Activated CD4-positive, alpha-beta T cell treated with anti-CD3 and anti-CD28 coated beads for 36 hours (primary cell): Measurements from ENCODE around the gene FHL5. TPM values are rescaled to one million over a fixed set of nuclear protein-coding genes. Genes with fewer than 3 reads are reported as not detected.

Source experiments
- ATAC-seq: fragments of 200-7000 bp; cut with Tn5 transposase; one replicate; pipeline ENCODE4 v1.10.0; 2021; ENCODE audit warnings: mild to moderate bottlenecking, moderate library complexity
- CTCF ChIA-PET: fragments of 350-600 bp; sonication (Branson Sonifier 250); formaldehyde crosslinking; loops from one replicate; lab custom pipeline; 2021; ENCODE audit warnings: antibody characterized with exemption; lab: Charles Lee
- POLR2A ChIA-PET: fragments of 350-600 bp; sonication (Branson Sonifier 250); formaldehyde crosslinking; loops from one replicate; lab custom pipeline; 2021; ENCODE audit warnings: antibody characterized with exemption, inconsistent platforms; lab: Charles Lee
- DNase-seq: peaks from one replicate; pipeline ENCODE4 v3.0.0-alpha.2; 2020
- H3K27ac Mint-ChIP-seq: one replicate; pipeline ENCODE4 v1.8.0; 2021; ENCODE audit warnings: mixed read lengths
- H3K27me3 Mint-ChIP-seq: one replicate; pipeline ENCODE4 v1.8.0; 2021; ENCODE audit warnings: mixed read lengths
- H3K36me3 Mint-ChIP-seq: one replicate; pipeline ENCODE4 v1.8.0; 2021; ENCODE audit warnings: low read depth, mixed read lengths
- H3K4me1 Mint-ChIP-seq: one replicate; pipeline ENCODE4 v1.8.0; 2021; ENCODE audit warnings: mixed read lengths
- H3K4me3 Mint-ChIP-seq: one replicate; pipeline ENCODE4 v1.8.0; 2021; ENCODE audit warnings: mild to moderate bottlenecking, moderate library complexity, mixed read lengths
- H3K9me3 Mint-ChIP-seq: one replicate; pipeline ENCODE4 v1.8.0; 2021; ENCODE audit warnings: low read depth, mixed read lengths
- intact Hi-C, 2 experiments: fragments of 100-400 bp; cut with DNase I in 1 of 2; cut with micrococcal nuclease in 1 of 2; formaldehyde crosslinking; loops; one replicate each; pipeline versions ENCODE4 v1.14.2 to v1.15.1; 2022 to 2024; cut with DNase I, micrococcal nuclease
- total RNA-seq, 2 experiments: library from RNA; stranded (reverse); gene quantifications; one replicate each; pipeline ENCODE4 v1.2.3, GENCODE V29; 2021

The FHL5 gene
- total RNA-seq, 2 experiments from 2014 or later = not detected

DNA sequence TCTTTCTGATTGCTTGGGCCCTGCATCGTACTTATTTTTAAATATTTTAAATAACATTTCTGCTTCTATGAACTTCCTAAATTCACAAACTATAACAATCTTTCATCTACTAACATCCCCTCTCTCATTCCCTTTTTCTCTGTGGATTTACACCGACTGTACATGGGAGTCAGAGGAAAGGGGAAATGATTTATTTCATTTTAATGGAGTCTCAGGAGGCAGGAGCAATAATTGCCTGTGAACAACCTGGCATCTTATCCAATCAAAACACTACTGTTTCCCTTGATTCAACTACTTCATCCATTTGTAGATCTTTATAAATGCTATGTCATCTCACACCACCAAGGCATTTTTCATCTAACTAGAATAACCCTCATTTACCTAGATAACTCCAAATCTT lies 89.6 kb downstream of the FHL5 start:
- no peak overlapping the region for H3K27ac Mint-ChIP-seq
- ChIA-PET POLR2A (no interaction called here), CTCF (no interaction called here)
- H3K9me3 Mint-ChIP-seq = no peaks in the 10 kb centered on the region
- DNase-seq (no peak), ATAC-seq (no peak)
- intact Hi-C loops = no loop called here
- no peak overlapping the region for H3K4me3 Mint-ChIP-seq
- peaks cover 15% of the 10 kb centered on the region for H3K27me3 Mint-ChIP-seq
- H3K36me3 Mint-ChIP-seq = no peaks in the 10 kb centered on the region
- no peaks in the 10 kb centered on the region for H3K4me1 Mint-ChIP-seq

DNA sequence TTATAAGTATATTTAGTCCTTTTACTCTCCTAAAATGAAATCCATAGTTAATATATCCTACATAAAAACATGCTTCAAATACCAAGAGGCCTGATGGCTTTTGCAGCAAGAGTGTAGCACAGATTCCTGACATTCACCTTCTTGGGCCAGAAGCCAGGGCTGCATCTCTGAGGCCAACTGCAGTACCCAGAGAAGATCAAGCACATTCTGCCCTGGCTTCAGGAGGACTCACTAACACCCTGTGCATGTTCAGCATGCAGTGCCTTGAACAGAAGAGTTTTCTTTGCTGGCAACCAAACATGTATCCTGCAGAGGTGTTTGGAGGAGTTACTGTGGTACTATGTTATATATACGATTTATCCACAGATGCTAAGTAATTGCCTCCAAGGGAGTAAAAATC lies 90.3 kb downstream of the FHL5 start:
- POLR2A ChIA-PET = no interaction called here

DNA sequence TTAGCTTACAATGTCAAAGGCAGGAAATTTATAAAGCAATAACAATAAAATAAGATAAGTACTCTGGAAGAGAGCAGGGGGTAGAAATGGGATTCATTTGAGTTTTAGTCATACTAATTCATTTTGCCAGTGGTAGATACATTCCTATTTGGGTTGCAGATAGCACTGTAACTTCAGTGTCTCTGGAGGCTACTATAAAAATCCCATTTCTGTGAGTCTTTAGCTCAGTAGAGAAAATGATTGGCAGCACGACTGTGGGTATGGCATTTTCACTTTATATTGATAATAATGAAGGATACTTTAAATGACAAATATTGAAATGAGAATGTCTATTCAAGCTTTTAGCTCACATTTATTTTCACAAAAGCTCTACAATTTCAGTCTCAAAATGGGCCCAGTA lies 93.6 kb downstream of the FHL5 start:
- no peaks in the 10 kb centered on the region for H3K9me3 Mint-ChIP-seq
- CTCF ChIA-PET = no interaction called here

More for the DNA sequence above, 90.3 kb downstream of the FHL5 start:
- H3K9me3 Mint-ChIP-seq = no peaks in the 10 kb centered on the region
- DNase-seq = no peak
- H3K36me3 Mint-ChIP-seq = no peaks in the 10 kb centered on the region
- intact Hi-C loops = no loop called here
- no peak overlapping the region for H3K27ac Mint-ChIP-seq
- no peak for ATAC-seq
- peaks cover 15% of the 10 kb centered on the region for H3K27me3 Mint-ChIP-seq
- no peaks in the 10 kb centered on the region for H3K4me1 Mint-ChIP-seq
- CTCF ChIA-PET = no interaction called here
- no peak overlapping the region for H3K4me3 Mint-ChIP-seq

DNA sequence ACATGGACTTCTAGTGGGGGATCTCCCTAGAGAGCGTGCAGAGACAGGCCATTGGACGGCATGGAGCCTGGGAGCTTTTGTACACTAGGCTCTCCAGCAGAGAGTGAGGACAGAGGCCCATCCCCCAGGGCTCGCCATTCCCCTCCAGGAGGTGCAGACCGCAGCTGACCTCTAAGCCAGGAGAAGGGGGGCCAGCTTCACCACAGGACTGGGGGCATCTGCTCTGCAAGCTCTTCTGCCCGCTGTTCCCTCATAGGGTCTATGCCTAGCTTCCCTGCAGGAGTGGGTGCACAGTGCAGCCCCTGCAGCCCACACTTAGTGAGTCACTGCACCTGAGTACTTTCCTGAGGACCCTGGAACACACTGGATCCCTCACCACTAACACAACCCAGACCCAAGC lies 94.4 kb downstream of the FHL5 start:
- H3K27ac Mint-ChIP-seq = no peak overlapping the region
- intact Hi-C loops = no loop called here
- no peak for ATAC-seq
- ChIA-PET POLR2A (no interaction called here), CTCF (no interaction called here)
- no peak overlapping the region for H3K4me3 Mint-ChIP-seq
- no peak for DNase-seq
- H3K4me1 Mint-ChIP-seq = no peaks in the 10 kb centered on the region
- H3K36me3 Mint-ChIP-seq = no peaks in the 10 kb centered on the region
- peaks cover 8% of the 10 kb centered on the region for H3K27me3 Mint-ChIP-seq
- H3K9me3 Mint-ChIP-seq = no peaks in the 10 kb centered on the region

More for the DNA sequence above, 93.6 kb downstream of the FHL5 start:
- intact Hi-C loops = no loop called here
- Mint-ChIP-seq H3K4me1 (no peaks in the 10 kb centered on the region), H3K4me3 (no peak overlapping the region), H3K27me3 (peaks cover 12% of the 10 kb centered on the region), H3K27ac (no peak overlapping the region), H3K36me3 (no peaks in the 10 kb centered on the region)
- ATAC-seq (no peak), DNase-seq (no peak)
- POLR2A ChIA-PET = no interaction called here

DNA sequence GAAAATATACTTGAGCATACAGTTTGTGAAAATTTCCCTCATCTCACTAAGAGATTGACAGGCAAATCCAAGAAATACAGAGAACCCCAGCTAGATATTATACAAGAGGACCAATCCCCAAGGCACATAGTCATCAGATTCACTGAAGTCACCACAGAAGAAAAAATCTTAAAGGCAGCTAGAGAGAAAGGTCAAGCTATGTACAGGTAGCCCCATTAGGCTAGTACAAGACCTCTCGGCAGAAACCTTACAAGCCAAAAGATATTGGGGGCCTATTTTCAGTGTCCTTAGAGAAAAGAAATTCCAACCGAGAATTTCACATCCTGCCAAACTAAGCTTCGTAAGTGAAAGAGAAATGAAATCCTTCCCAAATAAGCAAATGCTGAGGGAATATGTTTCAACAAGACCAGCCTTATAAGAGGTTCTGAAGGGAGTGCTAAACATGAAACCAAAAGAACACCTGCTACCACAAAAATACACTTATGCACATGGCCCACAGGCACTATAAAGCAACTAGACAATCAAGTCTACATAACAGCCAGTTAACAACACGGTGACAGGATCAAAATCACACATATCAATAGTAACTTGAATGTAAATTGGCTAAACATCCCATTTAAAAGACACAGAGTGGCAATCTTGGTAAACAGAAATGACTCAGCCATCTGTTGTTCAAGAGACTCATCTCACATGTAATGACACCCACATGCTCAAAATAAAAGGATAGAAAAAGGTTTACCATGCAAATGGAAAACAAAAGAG lies 96.3 kb downstream of the FHL5 start:
- peaks cover 1% of the 10 kb centered on the region for H3K9me3 Mint-ChIP-seq
- no peak for ATAC-seq
- no peaks in the 10 kb centered on the region for H3K4me1 Mint-ChIP-seq
- H3K27ac Mint-ChIP-seq = no peak overlapping the region
- CTCF ChIA-PET = no interaction called here
- POLR2A ChIA-PET = no interaction called here
- intact Hi-C loops = no loop called here
- no peak for DNase-seq
- H3K27me3 Mint-ChIP-seq = peaks cover 11% of the 10 kb centered on the region
- H3K36me3 Mint-ChIP-seq = peaks cover 2% of the 10 kb centered on the region
- H3K4me3 Mint-ChIP-seq = no peak overlapping the region

Other genes with a start within 250 kb of the FHL5 start
- 10 to 100 TPM; 27.3 to 28.0 TPM for gene UFL1, start 41.3 kb upstream of the FHL5 start, total RNA-seq